ENCODE results near the gene SLC25A30. TPM values are rescaled to one million over a fixed set of nuclear protein-coding genes. Genes with fewer than 3 reads are reported as not detected.

Gene SLC25A30
- total and polyA plus RNA-seq, 8 donors: 15.2 to 25.1 (median 17.9) TPM

- ATAC-seq (no peak), DNase-seq (no peak)
- intact Hi-C loops (cut with DNase I): no loop called here
- peaks cover 0 to 7% of the 10 kb centered on the region in 2 donors for H3K4me1 ChIP-seq
- no peak overlapping the region for H3K4me3 ChIP-seq
- no peak for TF ChIP-seq CTCF (IDR thresholded peaks at IDR 0.05)
- H3K27me3 ChIP-seq: no peaks in the 10 kb centered on the region
- H3K9me3 ChIP-seq: no peaks in the 10 kb centered on the region
- no peaks in the 10 kb centered on the region for H3K36me3 ChIP-seq
- no peak overlapping the region for H3K27ac ChIP-seq
Measured at GRCh38 chr13:45446181-45446580, 28.0 kb upstream of the SLC25A30 start.

- no peak for ATAC-seq
- Histone ChIP-seq H3K9me3 (no peaks in the 10 kb centered on the region), H3K27ac (no peak overlapping the region), H3K4me1 (peaks cover 0 to 9% of the 10 kb centered on the region in 2 donors), H3K36me3 (no peaks in the 10 kb centered on the region), H3K4me3 (no peak overlapping the region), H3K27me3 (no peaks in the 10 kb centered on the region)
- intact Hi-C loops (cut with DNase I): no loop called here
- DNase-seq: no peak
- TF ChIP-seq CTCF (IDR thresholded peaks at IDR 0.05): no peak
Measured at GRCh38 chr13:45445053-45445452, 26.9 kb upstream of the SLC25A30 start.

GRCh38 chr13:45441633-45442032 lies 23.5 kb upstream of the SLC25A30 start:
- intact Hi-C loops (cut with DNase I): no loop called here
- no peak overlapping the region for H3K27ac ChIP-seq
- ATAC-seq (no peak), DNase-seq (peak in 1 of 4 donors; percentile 5)
- peaks cover 0 to 9% of the 10 kb centered on the region in 2 donors for H3K4me1 ChIP-seq
- no peak overlapping the region for H3K4me3 ChIP-seq
- H3K9me3 ChIP-seq: no peaks in the 10 kb centered on the region
- no peak for TF ChIP-seq CTCF (IDR thresholded peaks at IDR 0.05)
- no peaks in the 10 kb centered on the region for H3K27me3 ChIP-seq
- H3K36me3 ChIP-seq: no peaks in the 10 kb centered on the region

GRCh38 chr13:45439781-45440462 lies 21.7 kb upstream of the SLC25A30 start:
- TF ChIP-seq CTCF (IDR thresholded peaks at IDR 0.05): no peak
- Histone ChIP-seq H3K9me3 (no peaks in the 10 kb centered on the region), H3K4me3 (no peak overlapping the region), H3K36me3 (no peaks in the 10 kb centered on the region), H3K27me3 (no peaks in the 10 kb centered on the region), H3K27ac (no peak overlapping the region), H3K4me1 (peaks cover 0 to 9% of the 10 kb centered on the region in 2 donors)
- intact Hi-C loops (cut with DNase I): no loop called here
- DNase-seq: no peak
- no peak for ATAC-seq

- no peak for ATAC-seq
- TF ChIP-seq CTCF (IDR thresholded peaks at IDR 0.05): no peak
- Histone ChIP-seq H3K27ac (no peak overlapping the region), H3K36me3 (no peaks in the 10 kb centered on the region), H3K4me3 (no peak overlapping the region), H3K9me3 (no peaks in the 10 kb centered on the region), H3K27me3 (no peaks in the 10 kb centered on the region), H3K4me1 (peaks cover 0 to 9% of the 10 kb centered on the region in 2 donors)
- intact Hi-C loops (cut with DNase I): no loop called here
- no peak for DNase-seq
Measured at GRCh38 chr13:45439008-45439407, 20.8 kb upstream of the SLC25A30 start.

All from left lung (tissue), 10 donors.